ENCODE measurements around the gene MFSD11.

Gene MFSD11

GRCh38 chr17:76752006-76752405, 14.1 kb downstream of the MFSD11 start:
- Histone ChIP-seq H3K4me3 (ENCODE audit: low read depth in 1 of 2, low read length in 1 of 2) (no peak overlapping the region), H3K27ac (no peak overlapping the region), H3K27me3 (no peaks in the 10 kb centered on the region), H3K36me3 (peaks cover 53% of the 10 kb centered on the region), H3K9me3 (no peaks in the 10 kb centered on the region), H3K4me1 (ENCODE audit: control insufficient read depth in 1 of 2, insufficient read depth in 1 of 2, low read depth in 1 of 2, low read length in 1 of 2) (no peaks in the 10 kb centered on the region)
- TF ChIP-seq CTCF (IDR thresholded peaks at IDR 0.05) = no peak

GRCh38 chr17:76753061-76753961, 15.4 kb downstream of the MFSD11 start:
- no peak for TF ChIP-seq CTCF (IDR thresholded peaks at IDR 0.05)

GRCh38 chr17:76755285-76755684, 17.4 kb downstream of the MFSD11 start:
- peaks cover 48% of the 10 kb centered on the region for H3K36me3 ChIP-seq
- no peaks in the 10 kb centered on the region for H3K9me3 ChIP-seq
- no peak overlapping the region for H3K27ac ChIP-seq
- no peaks in the 10 kb centered on the region for H3K4me1 ChIP-seq (ENCODE audit: control insufficient read depth in 1 of 2, insufficient read depth in 1 of 2, low read depth in 1 of 2, low read length in 1 of 2)
- TF ChIP-seq CTCF (IDR thresholded peaks at IDR 0.05) = no peak
- H3K27me3 ChIP-seq = no peaks in the 10 kb centered on the region
- H3K4me3 ChIP-seq (ENCODE audit: low read depth in 1 of 2, low read length in 1 of 2) = no peak overlapping the region

More at GRCh38 chr17:76753061-76753961, 15.4 kb downstream of the MFSD11 start:
- no peak overlapping the region for H3K4me3 ChIP-seq (ENCODE audit: low read depth in 1 of 2, low read length in 1 of 2)
- H3K27ac ChIP-seq = no peak overlapping the region
- peaks cover 51% of the 10 kb centered on the region for H3K36me3 ChIP-seq
- no peaks in the 10 kb centered on the region for H3K9me3 ChIP-seq
- no peaks in the 10 kb centered on the region for H3K4me1 ChIP-seq (ENCODE audit: control insufficient read depth in 1 of 2, insufficient read depth in 1 of 2, low read depth in 1 of 2, low read length in 1 of 2)
- no peaks in the 10 kb centered on the region for H3K27me3 ChIP-seq

- Histone ChIP-seq H3K4me1 (ENCODE audit: control insufficient read depth in 1 of 2, insufficient read depth in 1 of 2, low read depth in 1 of 2, low read length in 1 of 2) (no peaks in the 10 kb centered on the region), H3K27ac (no peak overlapping the region), H3K9me3 (no peaks in the 10 kb centered on the region), H3K4me3 (ENCODE audit: low read depth in 1 of 2, low read length in 1 of 2) (no peak overlapping the region), H3K27me3 (no peaks in the 10 kb centered on the region), H3K36me3 (peaks cover 60% of the 10 kb centered on the region)
- no peak for TF ChIP-seq CTCF (IDR thresholded peaks at IDR 0.05)
Observed at GRCh38 chr17:76757256-76757655, 19.3 kb downstream of the MFSD11 start.

GRCh38 chr17:76758570-76758969, 20.7 kb downstream of the MFSD11 start:
- Histone ChIP-seq H3K27ac (no peak overlapping the region), H3K9me3 (no peaks in the 10 kb centered on the region), H3K27me3 (no peaks in the 10 kb centered on the region), H3K4me1 (ENCODE audit: control insufficient read depth in 1 of 2, insufficient read depth in 1 of 2, low read depth in 1 of 2, low read length in 1 of 2) (no peaks in the 10 kb centered on the region), H3K4me3 (ENCODE audit: low read depth in 1 of 2, low read length in 1 of 2) (no peak overlapping the region), H3K36me3 (peaks cover 51% of the 10 kb centered on the region)
- no peak for TF ChIP-seq CTCF (IDR thresholded peaks at IDR 0.05)
